Transverse colon (tissue), 4 donors: ENCODE results near the gene PRM2. TPM values are rescaled to one million over a fixed set of nuclear protein-coding genes. Genes with fewer than 3 reads are reported as not detected.

Source experiments
- DNase-seq: peaks from one replicate; pipeline ENCODE4 v3.0.0-alpha.2; 2019
- H3K27ac ChIP-seq, 4 donors: fragments of 200-600 bp; sonication (generic); 2 replicates each; pipeline ENCODE4 v1.5.1; 2016 to 2018; ENCODE audit warnings: inconsistent platforms in 4 of 4
- H3K27me3 ChIP-seq: fragments of 200-600 bp; sonication (generic); 2 replicates; pipeline ENCODE4 v1.5.1; 2017; ENCODE audit warnings: inconsistent platforms
- H3K36me3 ChIP-seq, 4 donors: fragments of 200-600 bp; sonication (generic); 2 replicates each; pipeline ENCODE4 v1.5.1; 2017 to 2019; ENCODE audit warnings: inconsistent platforms in 4 of 4
- H3K4me1 ChIP-seq, 4 donors: fragments of 200-600 bp; sonication (generic); 2 replicates each; pipeline ENCODE4 v1.5.1; 2017 to 2020; ENCODE audit warnings: inconsistent platforms in 4 of 4
- H3K4me3 ChIP-seq, 4 donors: fragments of 200-600 bp; sonication (generic); 1 replicate in 1 of 4; 2 replicates in 3 of 4; pipeline versions ENCODE4 v1.5.1 to v1.6.1; 2017 to 2019; ENCODE audit warnings: inconsistent platforms in 4 of 4
- H3K9me3 ChIP-seq, 2 donors: fragments of 200-600 bp; sonication (generic); 2 replicates each; pipeline ENCODE4 v1.5.1; 2017 to 2019; ENCODE audit warnings: inconsistent platforms in 2 of 2
- EP300 ChIP-seq: sonication (generic); formaldehyde crosslinking; IDR thresholded peaks from one replicate; pipeline ENCODE4 v1.6.1; 2017; ENCODE audit warnings: antibody characterized with exemption, low read depth
- POLR2A ChIP-seq: fragments of 450-650 bp; IDR thresholded peaks from one replicate; pipeline ENCODE4 v1.6.1; 2016; ENCODE audit warnings: antibody characterized with exemption, mild to moderate bottlenecking, moderate library complexity
- POLR2AphosphoS5 ChIP-seq, 3 donors: sonication (generic); formaldehyde crosslinking; IDR thresholded peaks; one replicate each; pipeline ENCODE4 v1.6.1; 2016; ENCODE audit warnings: antibody characterized with exemption in 3 of 3
- WGBS, 2 donors: methylation state at CpG; one replicate each; pipeline ENCODE4 v1.1.5; 2018; ENCODE audit warnings: low coverage in 1 of 2; 5-methylcytosine and 5-hydroxymethylcytosine counted together
- in situ Hi-C, 4 donors: fragments of 200-750 bp; cut with MboI; loops; one replicate each; pipeline versions ENCODE4 v1.15.0 to v1.15.1; 2017; ENCODE audit warnings: low sequenced_read_pairs in 3 of 4, low pct_ligation_motif_present in 1 of 4, low pct_unique_long_range_greater_than_20kb in 1 of 4
- intact Hi-C: fragments of 100-400 bp; cut with DNase I; formaldehyde crosslinking; loops from one replicate; pipeline ENCODE4 v1.15.1; 2023; ENCODE audit warnings: low total_unique reads
- total RNA-seq, 4 donors: library from RNA; depleted of rRNA; stranded (reverse); fragments of >200 nt; gene quantifications; one replicate each; pipeline ENCODE4 v1.1.0, GENCODE V29; 2016
- TF ChIP-seq, protein P1 (sequence below), 5 experiments: fragments of 200-600 bp in 3 of 5; fragments of 450-650 bp in 2 of 5; sonication (generic) in 3 of 5; IDR thresholded peaks; 1 replicate in 2 of 5; 2 replicates in 3 of 5; pipeline ENCODE4 v1.5.1; 2016 to 2017; ENCODE audit warnings: antibody characterized with exemption in 5 of 5, inconsistent platforms in 3 of 5, mild to moderate bottlenecking in 2 of 5, moderate library complexity in 1 of 5

PRM2 gene
- total RNA-seq, 4 donors from 2014 or later: not detected

DNA sequence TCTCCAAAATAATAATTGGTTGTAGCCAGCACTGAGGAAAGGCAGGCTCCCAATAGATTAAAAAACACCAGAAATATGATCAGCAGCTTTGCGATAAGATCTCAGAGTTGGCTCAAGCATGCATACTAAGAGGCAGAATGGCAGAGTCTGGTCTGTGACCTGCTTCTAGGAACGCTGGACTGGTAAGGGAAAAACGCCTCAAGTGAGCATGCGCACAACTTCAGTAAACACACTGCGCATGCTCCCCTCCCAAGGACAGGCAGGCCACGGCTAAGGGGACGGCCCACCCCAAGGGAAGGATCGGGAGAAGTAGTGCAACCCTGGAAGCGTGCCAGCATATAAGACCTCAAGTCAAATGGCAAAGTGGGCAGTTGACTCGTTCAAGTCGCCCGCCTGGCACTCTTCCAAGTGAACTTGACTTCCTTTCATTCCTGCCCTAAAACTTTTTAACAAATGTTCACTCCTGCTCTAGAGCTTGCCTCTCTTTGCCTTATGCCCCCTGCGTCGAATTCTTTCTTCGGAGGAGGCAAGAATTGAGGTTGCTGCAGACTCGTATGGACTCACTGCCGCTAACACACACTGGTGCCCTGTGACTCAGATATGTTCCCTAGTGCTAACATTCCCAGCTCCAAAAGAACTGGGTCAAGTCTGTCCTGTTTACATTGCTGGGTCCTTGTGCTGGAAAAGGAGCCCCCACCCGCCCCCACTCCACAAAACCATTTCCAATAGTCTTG lies 27.3 kb upstream of the PRM2 start:
- Histone ChIP-seq H3K36me3 (no peaks in the 10 kb centered on the region), H3K27ac (no peak overlapping the region), H3K9me3 (no peaks in the 10 kb centered on the region), H3K27me3 (no peaks in the 10 kb centered on the region), H3K4me1 (no peaks in the 10 kb centered on the region), H3K4me3 (no peak overlapping the region)
- DNase-seq: no peak
- intact Hi-C loops: no loop called here
- 75 to 93% methylated on average over 9 to 18 of the region's 18 CpGs for WGBS, 2 donors
- in situ Hi-C loops: no loop called here
- TF ChIP-seq EP300: no peak
- no peak for TF ChIP-seq POLR2AphosphoS5 (IDR thresholded peaks at IDR 0.05)
- TF ChIP-seq, protein P1, sequence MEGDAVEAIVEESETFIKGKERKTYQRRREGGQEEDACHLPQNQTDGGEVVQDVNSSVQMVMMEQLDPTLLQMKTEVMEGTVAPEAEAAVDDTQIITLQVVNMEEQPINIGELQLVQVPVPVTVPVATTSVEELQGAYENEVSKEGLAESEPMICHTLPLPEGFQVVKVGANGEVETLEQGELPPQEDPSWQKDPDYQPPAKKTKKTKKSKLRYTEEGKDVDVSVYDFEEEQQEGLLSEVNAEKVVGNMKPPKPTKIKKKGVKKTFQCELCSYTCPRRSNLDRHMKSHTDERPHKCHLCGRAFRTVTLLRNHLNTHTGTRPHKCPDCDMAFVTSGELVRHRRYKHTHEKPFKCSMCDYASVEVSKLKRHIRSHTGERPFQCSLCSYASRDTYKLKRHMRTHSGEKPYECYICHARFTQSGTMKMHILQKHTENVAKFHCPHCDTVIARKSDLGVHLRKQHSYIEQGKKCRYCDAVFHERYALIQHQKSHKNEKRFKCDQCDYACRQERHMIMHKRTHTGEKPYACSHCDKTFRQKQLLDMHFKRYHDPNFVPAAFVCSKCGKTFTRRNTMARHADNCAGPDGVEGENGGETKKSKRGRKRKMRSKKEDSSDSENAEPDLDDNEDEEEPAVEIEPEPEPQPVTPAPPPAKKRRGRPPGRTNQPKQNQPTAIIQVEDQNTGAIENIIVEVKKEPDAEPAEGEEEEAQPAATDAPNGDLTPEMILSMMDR (IDR thresholded peaks at IDR 0.05): no peak
- TF ChIP-seq POLR2A: no peak

DNA sequence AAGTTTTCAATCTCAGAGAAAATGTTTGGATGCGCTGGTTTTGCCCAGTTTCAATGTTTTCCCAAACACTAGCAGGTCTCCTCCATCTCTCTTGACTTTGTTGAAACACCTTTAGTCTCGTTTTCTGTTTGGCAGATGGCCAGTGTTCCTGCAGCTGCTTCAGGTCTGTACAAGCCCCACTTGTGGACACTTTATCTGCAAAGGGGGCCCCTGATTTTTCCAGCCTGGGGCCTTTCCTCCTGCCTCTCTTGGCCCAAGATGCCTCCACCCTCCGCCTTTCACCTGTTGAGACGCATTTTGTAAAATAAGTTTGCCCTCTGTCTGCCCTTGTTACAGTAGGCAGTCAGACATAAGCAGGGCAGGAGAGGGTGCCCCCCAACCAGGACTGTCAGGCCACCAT lies 26.7 kb upstream of the PRM2 start:
- in situ Hi-C loops (no loop called here), intact Hi-C loops (no loop called here)
- H3K4me1 ChIP-seq: peaks cover 0 to 4% (median 1%) of the 10 kb centered on the region in 4 donors
- H3K27me3 ChIP-seq: no peaks in the 10 kb centered on the region
- H3K36me3 ChIP-seq: no peaks in the 10 kb centered on the region
- WGBS, 2 donors: 69 to 85% methylated on average over 1 to 4 of the region's 4 CpGs
- no peak for DNase-seq
- no peaks in the 10 kb centered on the region for H3K9me3 ChIP-seq
- H3K27ac ChIP-seq: no peak overlapping the region
- TF ChIP-seq POLR2AphosphoS5 (IDR thresholded peaks at IDR 0.05) (no peak), POLR2A (no peak), EP300 (no peak)
- TF ChIP-seq, protein P1 (IDR thresholded peaks at IDR 0.05): no peak
- no peak overlapping the region for H3K4me3 ChIP-seq

DNA sequence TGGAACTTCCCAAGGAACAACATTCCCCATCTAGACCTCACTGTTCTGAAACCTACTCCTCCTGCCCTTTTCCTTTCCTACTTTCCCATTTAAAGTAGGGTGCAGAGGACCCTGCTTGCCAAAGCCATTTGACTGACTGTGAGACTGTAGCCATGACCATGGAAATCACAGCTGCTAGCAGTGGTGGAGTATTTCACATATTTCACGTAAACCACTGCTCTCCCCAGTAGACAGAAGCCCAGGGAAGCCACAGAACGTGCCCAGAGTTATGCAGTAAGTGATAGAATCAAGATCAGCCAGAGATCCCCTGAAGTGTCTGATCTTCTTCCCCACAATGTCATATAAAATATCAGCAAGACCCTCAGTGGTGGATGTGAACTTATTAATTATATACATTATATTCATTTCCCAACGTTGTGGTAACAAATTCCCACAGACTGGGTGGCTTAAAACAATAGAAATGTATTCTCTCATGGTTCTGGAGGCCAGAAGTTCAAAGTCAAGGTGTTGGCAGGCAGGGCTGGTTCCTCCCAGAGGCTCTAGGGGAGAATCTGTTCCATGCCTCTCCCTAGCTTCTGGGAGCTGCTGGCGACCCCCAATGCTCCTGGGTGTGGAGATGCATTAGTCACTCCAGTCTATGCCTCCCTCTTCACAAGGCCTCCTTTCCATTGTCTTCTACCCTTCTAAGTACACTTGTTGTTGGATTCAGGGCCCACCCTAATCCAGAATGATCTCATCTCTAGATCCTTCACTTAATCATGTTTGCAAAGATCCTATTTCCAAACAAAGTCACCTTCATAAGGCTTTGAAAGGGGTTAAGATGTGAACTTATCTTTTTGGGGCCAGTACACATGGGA lies 25.6 kb upstream of the PRM2 start:
- Histone ChIP-seq H3K9me3 (no peaks in the 10 kb centered on the region), H3K4me3 (no peak overlapping the region), H3K4me1 (peaks cover 3 to 15% (median 11%) of the 10 kb centered on the region in 4 donors), H3K27ac (no peak overlapping the region), H3K36me3 (no peaks in the 10 kb centered on the region), H3K27me3 (no peaks in the 10 kb centered on the region)
- 63 to 75% methylated on average over 4 of the region's 4 CpGs for WGBS, 2 donors
- TF ChIP-seq EP300 (no peak), POLR2AphosphoS5 (IDR thresholded peaks at IDR 0.05) (no peak), POLR2A (no peak)
- TF ChIP-seq, protein P1 (IDR thresholded peaks at IDR 0.05): no peak
- in situ Hi-C loops: no loop called here
- DNase-seq: no peak
- intact Hi-C loops: no loop called here

DNA sequence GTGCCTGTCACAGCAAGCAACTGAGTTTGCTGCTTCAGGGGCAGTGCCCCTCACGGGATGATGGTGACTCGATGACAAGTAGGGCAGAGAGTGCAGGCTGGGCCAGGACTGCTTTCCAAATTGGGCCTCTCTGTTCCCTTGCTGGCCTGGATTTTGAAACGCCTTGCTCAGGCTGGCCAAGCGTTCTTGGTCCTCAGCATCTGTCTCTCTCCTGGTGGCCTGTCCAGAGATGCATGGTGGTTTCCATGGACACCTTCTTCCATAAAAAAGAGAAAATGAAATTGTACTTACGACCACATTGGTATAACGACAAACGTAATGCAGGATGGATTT lies 24.2 kb upstream of the PRM2 start:
- Histone ChIP-seq H3K4me1 (peaks cover 3 to 19% (median 13%) of the 10 kb centered on the region in 4 donors), H3K9me3 (no peaks in the 10 kb centered on the region), H3K27ac (no peak overlapping the region), H3K36me3 (no peaks in the 10 kb centered on the region), H3K27me3 (no peaks in the 10 kb centered on the region), H3K4me3 (no peak overlapping the region)
- WGBS, 2 donors: 85 to 93% methylated on average over 6 to 7 of the region's 7 CpGs
- in situ Hi-C loops: no loop called here
- intact Hi-C loops: no loop called here
- TF ChIP-seq, protein P1 (IDR thresholded peaks at IDR 0.05): no peak
- no peak for TF ChIP-seq EP300
- no peak for DNase-seq
